Measurements from ENCODE around the gene RRP1B. TPM values are rescaled to one million over a fixed set of nuclear protein-coding genes. Genes with fewer than 3 reads are reported as not detected.

Gene RRP1B
- total RNA-seq, 1 donor = 17.4 TPM

DNA sequence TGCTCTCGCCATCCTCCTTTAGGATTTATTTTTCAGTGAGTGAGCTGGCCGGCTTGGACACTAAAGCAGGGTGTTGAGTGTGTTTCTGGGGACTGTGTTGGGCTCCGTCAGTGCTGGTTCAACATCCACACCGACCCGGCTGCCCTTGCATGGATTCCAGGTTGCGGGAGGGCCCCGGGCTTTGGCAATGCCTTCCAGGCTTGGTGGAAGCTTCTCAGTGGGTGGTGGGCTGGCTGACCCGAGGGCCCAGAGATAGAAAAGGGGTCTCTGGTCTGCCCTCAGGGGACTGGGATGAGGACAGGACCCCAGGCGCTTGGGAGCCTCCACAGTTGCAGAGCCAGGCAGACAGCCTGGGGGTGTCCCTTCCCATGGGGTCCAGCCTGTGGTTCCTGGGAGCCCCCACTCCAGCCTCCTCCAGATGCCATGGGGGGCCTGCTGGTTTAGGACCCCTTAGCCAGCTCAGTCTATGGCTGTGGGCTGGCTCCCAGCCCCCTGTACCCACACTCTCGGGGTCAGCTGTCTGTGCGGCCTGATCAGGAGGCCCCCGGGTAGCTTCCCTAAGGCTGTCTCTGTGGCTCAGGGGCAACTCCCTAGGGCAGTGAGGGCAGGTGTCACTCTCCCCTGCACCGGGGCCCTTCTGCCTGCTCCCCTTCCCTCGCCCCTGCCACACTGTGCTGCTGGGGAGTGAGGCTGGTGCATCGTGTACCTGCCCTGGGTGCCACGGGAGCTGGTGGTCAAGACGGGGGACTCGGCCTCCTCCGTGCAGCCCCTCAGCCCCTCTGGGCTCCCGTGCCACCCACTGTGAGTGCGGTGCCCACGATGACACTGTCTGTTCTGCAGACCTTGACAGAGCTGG lies 76.1 kb downstream of the RRP1B start:
- H4K20me1 ChIP-seq (ENCODE audit: insufficient read depth, low read length) = peaks cover 61% of the 10 kb centered on the region
- H2AFZ ChIP-seq (ENCODE audit: low read length) = no peak overlapping the region
- H3K4me2 ChIP-seq (ENCODE audit: insufficient read depth, low read length) = peak overlapping the region; percentile 61
- peak overlapping the region; percentile 63 for H3K27ac ChIP-seq (ENCODE audit: low read depth, low read length)
- H3K4me3 ChIP-seq (ENCODE audit: insufficient read depth, low read length) = no peak overlapping the region
- H3K79me2 ChIP-seq (ENCODE audit: insufficient read depth, low read length) = peaks cover 63% of the 10 kb centered on the region
- peaks cover 28% of the 10 kb centered on the region for H3K4me1 ChIP-seq (ENCODE audit: insufficient read depth, low read length)
- H3K36me3 ChIP-seq (ENCODE audit: insufficient read depth, low read length) = peaks cover 5% of the 10 kb centered on the region
- no peaks in the 10 kb centered on the region for H3K9me3 ChIP-seq (ENCODE audit: low read depth, low read length)
- no peaks in the 10 kb centered on the region for H3K27me3 ChIP-seq (ENCODE audit: insufficient read depth, low read length)
- DNase-seq (ENCODE audit: insufficient read length, low spot score, missing footprints) = peak; percentile 69
- TF ChIP-seq, protein P1, sequence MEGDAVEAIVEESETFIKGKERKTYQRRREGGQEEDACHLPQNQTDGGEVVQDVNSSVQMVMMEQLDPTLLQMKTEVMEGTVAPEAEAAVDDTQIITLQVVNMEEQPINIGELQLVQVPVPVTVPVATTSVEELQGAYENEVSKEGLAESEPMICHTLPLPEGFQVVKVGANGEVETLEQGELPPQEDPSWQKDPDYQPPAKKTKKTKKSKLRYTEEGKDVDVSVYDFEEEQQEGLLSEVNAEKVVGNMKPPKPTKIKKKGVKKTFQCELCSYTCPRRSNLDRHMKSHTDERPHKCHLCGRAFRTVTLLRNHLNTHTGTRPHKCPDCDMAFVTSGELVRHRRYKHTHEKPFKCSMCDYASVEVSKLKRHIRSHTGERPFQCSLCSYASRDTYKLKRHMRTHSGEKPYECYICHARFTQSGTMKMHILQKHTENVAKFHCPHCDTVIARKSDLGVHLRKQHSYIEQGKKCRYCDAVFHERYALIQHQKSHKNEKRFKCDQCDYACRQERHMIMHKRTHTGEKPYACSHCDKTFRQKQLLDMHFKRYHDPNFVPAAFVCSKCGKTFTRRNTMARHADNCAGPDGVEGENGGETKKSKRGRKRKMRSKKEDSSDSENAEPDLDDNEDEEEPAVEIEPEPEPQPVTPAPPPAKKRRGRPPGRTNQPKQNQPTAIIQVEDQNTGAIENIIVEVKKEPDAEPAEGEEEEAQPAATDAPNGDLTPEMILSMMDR (IDR thresholded peaks at IDR 0.05; ENCODE audit: extremely low read depth, low read depth, low read length) = no peak

DNA sequence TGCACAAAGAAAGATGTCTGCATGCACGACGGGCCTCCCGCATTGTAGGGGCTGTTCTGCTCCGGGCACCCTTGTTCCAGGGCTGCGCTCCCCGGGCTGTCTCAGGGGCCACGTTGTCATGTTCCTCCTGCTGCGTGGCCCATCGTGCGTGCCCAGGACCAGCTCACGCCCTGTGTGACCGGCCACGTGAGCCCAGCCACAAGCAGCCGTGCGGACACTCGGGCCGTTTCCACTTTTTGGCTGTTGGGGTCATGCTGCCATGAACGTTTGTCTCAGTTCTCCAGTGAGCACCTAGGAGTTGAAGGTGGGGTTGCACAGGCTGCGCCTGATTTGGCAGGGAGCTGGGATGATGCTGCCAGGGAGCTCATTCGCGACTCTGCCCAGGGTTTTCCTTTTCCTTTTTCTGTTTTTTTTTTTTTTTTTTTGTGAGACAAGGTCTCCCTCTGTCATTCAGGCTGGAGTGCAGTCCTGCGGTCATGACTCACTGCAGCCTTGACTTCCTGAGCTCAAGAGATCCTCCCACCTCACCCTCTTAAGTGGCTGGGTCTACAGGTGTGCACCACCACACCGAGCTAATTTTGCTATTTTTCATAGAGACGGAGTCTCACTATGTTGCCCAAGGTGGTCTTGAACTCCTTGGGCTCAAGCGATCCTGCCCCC lies 77.0 kb downstream of the RRP1B start:
- no peaks in the 10 kb centered on the region for H3K9me3 ChIP-seq (ENCODE audit: low read depth, low read length)
- H4K20me1 ChIP-seq (ENCODE audit: insufficient read depth, low read length) = peaks cover 60% of the 10 kb centered on the region
- H3K4me2 ChIP-seq (ENCODE audit: insufficient read depth, low read length) = no peak overlapping the region
- H3K4me3 ChIP-seq (ENCODE audit: insufficient read depth, low read length) = no peak overlapping the region
- peaks cover 5% of the 10 kb centered on the region for H3K36me3 ChIP-seq (ENCODE audit: insufficient read depth, low read length)
- H3K27me3 ChIP-seq (ENCODE audit: insufficient read depth, low read length) = no peaks in the 10 kb centered on the region
- no peak overlapping the region for H3K27ac ChIP-seq (ENCODE audit: low read depth, low read length)
- DNase-seq (ENCODE audit: insufficient read length, low spot score, missing footprints) = peak; percentile 73
- peaks cover 55% of the 10 kb centered on the region for H3K79me2 ChIP-seq (ENCODE audit: insufficient read depth, low read length)
- TF ChIP-seq, protein P1 (IDR thresholded peaks at IDR 0.05; ENCODE audit: extremely low read depth, low read depth, low read length) = no peak
- H2AFZ ChIP-seq (ENCODE audit: low read length) = no peak overlapping the region
- H3K4me1 ChIP-seq (ENCODE audit: insufficient read depth, low read length) = peaks cover 28% of the 10 kb centered on the region

GRCh38 chr21:43737158-43737950 lies 78.0 kb downstream of the RRP1B start:
- no peak overlapping the region for H3K4me3 ChIP-seq (ENCODE audit: insufficient read depth, low read length)
- H3K36me3 ChIP-seq (ENCODE audit: insufficient read depth, low read length) = peaks cover 5% of the 10 kb centered on the region
- no peaks in the 10 kb centered on the region for H3K27me3 ChIP-seq (ENCODE audit: insufficient read depth, low read length)
- H2AFZ ChIP-seq (ENCODE audit: low read length) = no peak overlapping the region
- no peak overlapping the region for H3K4me2 ChIP-seq (ENCODE audit: insufficient read depth, low read length)
- peaks cover 28% of the 10 kb centered on the region for H3K4me1 ChIP-seq (ENCODE audit: insufficient read depth, low read length)
- peaks cover 47% of the 10 kb centered on the region for H3K79me2 ChIP-seq (ENCODE audit: insufficient read depth, low read length)
- DNase-seq (ENCODE audit: insufficient read length, low spot score, missing footprints) = peak; percentile 22
- H3K9me3 ChIP-seq (ENCODE audit: low read depth, low read length) = no peaks in the 10 kb centered on the region
- no peak overlapping the region for H3K27ac ChIP-seq (ENCODE audit: low read depth, low read length)
- TF ChIP-seq, protein P1 (IDR thresholded peaks at IDR 0.05; ENCODE audit: extremely low read depth, low read depth, low read length) = no peak
- peaks cover 59% of the 10 kb centered on the region for H4K20me1 ChIP-seq (ENCODE audit: insufficient read depth, low read length)
